Fibroblast of lung (primary cell): ENCODE results near the gene CCDC85A.

Source experiments
- EZH2 ChIP-seq: IDR thresholded peaks from 2 replicates; pipeline ENCODE4 v1.5.1; 2012; ENCODE audit warnings: low read length, control low read depth, mild to moderate bottlenecking; ENCODE audit errors: missing control alignments
- TF ChIP-seq, protein P1 (sequence below), 2 donors: IDR thresholded peaks in 1 of 2; conservative IDR thresholded peaks in 1 of 2; 1 replicate in 1 of 2; 2 replicates in 1 of 2; pipeline ENCODE4 v1.5.1; 2011 to 2012; ENCODE audit warnings: low read length in 2 of 2, control low read depth in 1 of 2, inconsistent platforms in 1 of 2, low read depth in 1 of 2, mild to moderate bottlenecking in 1 of 2

DNA sequence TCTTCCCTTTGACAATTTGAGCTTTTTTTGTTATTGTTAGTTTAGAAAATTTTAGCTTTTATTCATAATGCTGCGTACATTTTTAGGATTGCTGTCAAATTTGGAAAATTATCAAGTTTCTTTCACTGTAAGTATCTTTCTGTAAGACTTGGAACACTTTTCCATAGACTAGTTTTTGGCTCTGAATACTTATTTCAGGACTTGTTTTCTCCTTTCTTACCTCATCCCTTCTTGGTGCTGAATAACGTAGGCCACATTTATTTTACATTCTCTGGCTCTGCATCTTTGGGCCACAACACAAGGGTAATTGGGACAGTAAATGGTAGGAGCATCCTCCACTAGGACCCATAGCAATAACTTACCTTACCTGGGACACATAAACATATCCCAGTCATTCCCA, 85.1 kb downstream of the CCDC85A start:
- TF ChIP-seq, protein P1, sequence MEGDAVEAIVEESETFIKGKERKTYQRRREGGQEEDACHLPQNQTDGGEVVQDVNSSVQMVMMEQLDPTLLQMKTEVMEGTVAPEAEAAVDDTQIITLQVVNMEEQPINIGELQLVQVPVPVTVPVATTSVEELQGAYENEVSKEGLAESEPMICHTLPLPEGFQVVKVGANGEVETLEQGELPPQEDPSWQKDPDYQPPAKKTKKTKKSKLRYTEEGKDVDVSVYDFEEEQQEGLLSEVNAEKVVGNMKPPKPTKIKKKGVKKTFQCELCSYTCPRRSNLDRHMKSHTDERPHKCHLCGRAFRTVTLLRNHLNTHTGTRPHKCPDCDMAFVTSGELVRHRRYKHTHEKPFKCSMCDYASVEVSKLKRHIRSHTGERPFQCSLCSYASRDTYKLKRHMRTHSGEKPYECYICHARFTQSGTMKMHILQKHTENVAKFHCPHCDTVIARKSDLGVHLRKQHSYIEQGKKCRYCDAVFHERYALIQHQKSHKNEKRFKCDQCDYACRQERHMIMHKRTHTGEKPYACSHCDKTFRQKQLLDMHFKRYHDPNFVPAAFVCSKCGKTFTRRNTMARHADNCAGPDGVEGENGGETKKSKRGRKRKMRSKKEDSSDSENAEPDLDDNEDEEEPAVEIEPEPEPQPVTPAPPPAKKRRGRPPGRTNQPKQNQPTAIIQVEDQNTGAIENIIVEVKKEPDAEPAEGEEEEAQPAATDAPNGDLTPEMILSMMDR (conservative IDR thresholded peaks at IDR 0.05 in 1 of 2, IDR thresholded peaks at IDR 0.05 in 1 of 2; ENCODE audit: low read depth in 1 of 2, low read length in 2 of 2) = no peak
- TF ChIP-seq EZH2 = no peak
